Skeletal muscle satellite cell (primary cell): ENCODE measurements around the gene TOMM40.
"Not testable (repeated sequence)": the region's sequence is repeated elsewhere in the genome, so short reads cannot be mapped to it uniquely, and the experiment has no call there.

ENCODE experiments used
- H3K27me3 ChIP-seq: 2 replicates; pipeline ENCODE4 v1.7.0; 2013; ENCODE audit warnings: low read length; ENCODE audit not compliant: control insufficient read depth, insufficient read depth
- H3K36me3 ChIP-seq: 2 replicates; pipeline ENCODE4 v1.7.0; 2013; ENCODE audit warnings: mild to moderate bottlenecking, control low read depth, low read length; ENCODE audit not compliant: insufficient read depth
- H3K4me1 ChIP-seq: 2 replicates; pipeline ENCODE4 v1.7.0; 2013; ENCODE audit warnings: low read length; ENCODE audit not compliant: control insufficient read depth, insufficient read depth
- H3K4me2 ChIP-seq: 2 replicates; pipeline ENCODE4 v1.7.0; 2013; ENCODE audit warnings: mild to moderate bottlenecking, low read length
- H3K4me3 ChIP-seq: 2 replicates; pipeline ENCODE4 v1.7.0; 2013; ENCODE audit warnings: low read length
- H3K9ac ChIP-seq: 2 replicates; pipeline ENCODE4 v1.7.0; 2013; ENCODE audit warnings: mild to moderate bottlenecking, low read depth, low read length, moderate library complexity
- H3K9me3 ChIP-seq: replicated peaks from 2 replicates; pipeline ENCODE4 v1.7.0; 2013; ENCODE audit warnings: mild to moderate bottlenecking, control low read depth, low read length

The TOMM40 gene

GRCh38 chr19:44855606-44856005 lies 35.4 kb upstream of the TOMM40 start:
- Histone ChIP-seq H3K4me2 (no peak overlapping the region), H3K9ac (no peak overlapping the region), H3K4me1 (peaks cover 10% of the 10 kb centered on the region), H3K9me3 (no peaks in the 10 kb centered on the region), H3K4me3 (no peak overlapping the region), H3K27me3 (no peaks in the 10 kb centered on the region), H3K36me3 (peaks cover 5% of the 10 kb centered on the region)

DNA sequence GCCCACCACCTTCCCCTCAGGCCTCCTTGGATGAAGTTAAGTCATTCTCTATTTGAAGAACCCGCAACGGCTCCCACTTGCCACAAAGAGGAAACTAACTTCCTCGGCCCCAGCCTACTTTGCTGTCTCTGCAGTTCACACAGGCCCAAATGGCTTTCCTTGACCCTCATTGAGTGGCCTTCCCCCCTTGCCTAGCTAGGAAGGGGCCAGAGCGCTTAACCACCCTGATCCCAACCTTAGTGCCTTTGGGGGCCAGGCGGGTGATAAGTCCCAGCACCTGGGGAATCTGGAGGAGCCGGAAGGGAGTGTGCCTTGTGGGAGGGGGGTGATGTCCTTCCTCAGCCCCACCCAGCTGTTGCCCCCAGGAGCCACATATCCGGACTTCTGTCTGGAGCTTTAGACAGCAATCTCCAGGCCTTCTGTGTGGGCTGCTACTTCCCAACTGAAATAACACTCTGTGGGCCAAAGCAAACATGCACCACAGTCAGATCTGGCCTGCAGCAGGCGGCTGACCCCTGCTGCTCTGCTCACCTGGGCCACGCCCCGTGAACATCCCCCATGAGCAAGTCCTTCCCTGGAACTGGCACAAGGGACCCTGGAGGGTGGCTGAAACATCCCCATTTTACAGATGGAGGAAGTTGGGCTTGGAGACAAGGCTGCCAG lies 34.5 kb upstream of the TOMM40 start:
- H3K9me3 ChIP-seq = no peaks in the 10 kb centered on the region
- no peak overlapping the region for H3K4me3 ChIP-seq
- peaks cover 11% of the 10 kb centered on the region for H3K36me3 ChIP-seq
- no peaks in the 10 kb centered on the region for H3K27me3 ChIP-seq
- no peak overlapping the region for H3K9ac ChIP-seq
- H3K4me2 ChIP-seq = no peak overlapping the region
- H3K4me1 ChIP-seq = peaks cover 10% of the 10 kb centered on the region

- Histone ChIP-seq H3K9ac (no peak overlapping the region), H3K36me3 (peaks cover 13% of the 10 kb centered on the region)
Observed at GRCh38 chr19:44857837-44858236, 33.2 kb upstream of the TOMM40 start.

GRCh38 chr19:44861576-44861975 lies 29.5 kb upstream of the TOMM40 start:
- not testable (repeated sequence) for H3K4me1 ChIP-seq, H3K4me2 ChIP-seq, H3K9me3 ChIP-seq, H3K27me3 ChIP-seq, H3K4me3 ChIP-seq, H3K9ac ChIP-seq
- H3K36me3 ChIP-seq = peaks cover 25% of the 10 kb centered on the region

More at GRCh38 chr19:44857837-44858236, 33.2 kb upstream of the TOMM40 start:
- Histone ChIP-seq H3K4me2 (no peak overlapping the region), H3K4me3 (no peak overlapping the region), H3K4me1 (peaks cover 10% of the 10 kb centered on the region), H3K9me3 (no peaks in the 10 kb centered on the region), H3K27me3 (no peaks in the 10 kb centered on the region)

GRCh38 chr19:44863990-44864389 lies 27.1 kb upstream of the TOMM40 start:
- Histone ChIP-seq H3K9ac (no peak overlapping the region), H3K36me3 (peaks cover 34% of the 10 kb centered on the region), H3K27me3 (no peaks in the 10 kb centered on the region), H3K9me3 (no peaks in the 10 kb centered on the region), H3K4me1 (no peaks in the 10 kb centered on the region), H3K4me3 (no peak overlapping the region), H3K4me2 (no peak overlapping the region)

DNA sequence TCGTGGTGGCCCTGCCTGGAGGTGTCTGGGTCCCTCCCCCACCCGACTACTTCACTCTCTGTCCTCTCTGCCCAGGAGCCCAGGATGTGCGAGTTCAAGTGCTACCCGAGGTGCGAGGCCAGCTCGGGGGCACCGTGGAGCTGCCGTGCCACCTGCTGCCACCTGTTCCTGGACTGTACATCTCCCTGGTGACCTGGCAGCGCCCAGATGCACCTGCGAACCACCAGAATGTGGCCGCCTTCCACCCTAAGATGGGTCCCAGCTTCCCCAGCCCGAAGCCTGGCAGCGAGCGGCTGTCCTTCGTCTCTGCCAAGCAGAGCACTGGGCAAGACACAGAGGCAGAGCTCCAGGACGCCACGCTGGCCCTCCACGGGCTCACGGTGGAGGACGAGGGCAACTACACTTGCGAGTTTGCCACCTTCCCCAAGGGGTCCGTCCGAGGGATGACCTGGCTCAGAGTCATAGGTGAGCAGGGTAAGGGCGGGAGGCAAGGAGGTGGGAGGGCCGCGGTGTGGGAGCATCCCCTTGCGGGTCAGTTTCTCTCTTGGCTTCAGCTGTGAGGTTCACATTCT lies 25.8 kb upstream of the TOMM40 start:
- Histone ChIP-seq H3K4me1 (peaks cover 8% of the 10 kb centered on the region), H3K36me3 (peaks cover 29% of the 10 kb centered on the region), H3K4me3 (no peak overlapping the region), H3K4me2 (no peak overlapping the region), H3K27me3 (no peaks in the 10 kb centered on the region), H3K9ac (no peak overlapping the region), H3K9me3 (no peaks in the 10 kb centered on the region)

GRCh38 chr19:44866664-44867063 lies 24.4 kb upstream of the TOMM40 start:
- H3K9me3 ChIP-seq = no peaks in the 10 kb centered on the region
- H3K4me2 ChIP-seq = no peak overlapping the region
- no peaks in the 10 kb centered on the region for H3K27me3 ChIP-seq
- H3K36me3 ChIP-seq = peaks cover 22% of the 10 kb centered on the region
- peaks cover 10% of the 10 kb centered on the region for H3K4me1 ChIP-seq
- no peak overlapping the region for H3K9ac ChIP-seq
- no peak overlapping the region for H3K4me3 ChIP-seq

DNA sequence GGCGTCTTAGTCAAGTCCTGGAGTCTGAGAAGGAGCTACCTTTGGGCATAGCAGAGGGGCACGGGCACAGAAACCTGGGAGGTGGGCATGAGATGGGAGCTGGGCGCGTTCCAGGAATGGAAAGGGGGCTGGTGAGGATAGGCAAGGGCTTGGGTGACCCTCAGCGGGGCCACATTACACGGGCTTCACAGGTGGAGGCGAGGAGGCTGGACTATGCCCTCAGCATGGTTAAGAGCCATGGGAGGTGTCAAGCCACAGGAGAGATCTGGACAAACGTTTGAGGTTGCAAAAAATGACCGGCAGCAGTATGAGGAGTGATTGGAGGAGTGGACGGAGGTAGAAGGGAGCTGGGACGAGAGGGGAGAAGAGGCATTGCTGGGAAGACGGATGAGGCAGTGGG lies 23.5 kb upstream of the TOMM40 start:
- H3K4me1 ChIP-seq = peaks cover 10% of the 10 kb centered on the region
- no peaks in the 10 kb centered on the region for H3K27me3 ChIP-seq
- H3K9me3 ChIP-seq = no peaks in the 10 kb centered on the region
- no peak overlapping the region for H3K4me3 ChIP-seq
- no peak overlapping the region for H3K9ac ChIP-seq
- H3K36me3 ChIP-seq = peaks cover 30% of the 10 kb centered on the region
- H3K4me2 ChIP-seq = no peak overlapping the region

- Histone ChIP-seq H3K4me2 (no peak overlapping the region), H3K9me3 (no peaks in the 10 kb centered on the region), H3K4me1 (peaks cover 10% of the 10 kb centered on the region), H3K36me3 (peaks cover 47% of the 10 kb centered on the region), H3K9ac (no peak overlapping the region), H3K4me3 (no peak overlapping the region), H3K27me3 (no peaks in the 10 kb centered on the region)
Observed at GRCh38 chr19:44869733-44870470, 21.2 kb upstream of the TOMM40 start.

DNA sequence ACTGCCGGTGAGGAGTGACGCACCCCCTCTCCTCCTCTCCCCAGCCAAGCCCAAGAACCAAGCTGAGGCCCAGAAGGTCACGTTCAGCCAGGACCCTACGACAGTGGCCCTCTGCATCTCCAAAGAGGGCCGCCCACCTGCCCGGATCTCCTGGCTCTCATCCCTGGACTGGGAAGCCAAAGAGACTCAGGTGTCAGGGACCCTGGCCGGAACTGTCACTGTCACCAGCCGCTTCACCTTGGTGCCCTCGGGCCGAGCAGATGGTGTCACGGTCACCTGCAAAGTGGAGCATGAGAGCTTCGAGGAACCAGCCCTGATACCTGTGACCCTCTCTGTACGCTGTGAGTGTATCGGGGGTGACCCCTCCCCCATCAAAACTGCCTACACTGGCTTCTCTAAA lies 19.2 kb upstream of the TOMM40 start:
- Histone ChIP-seq H3K4me3 (no peak overlapping the region), H3K4me1 (peaks cover 22% of the 10 kb centered on the region), H3K36me3 (peaks cover 49% of the 10 kb centered on the region)

DNA sequence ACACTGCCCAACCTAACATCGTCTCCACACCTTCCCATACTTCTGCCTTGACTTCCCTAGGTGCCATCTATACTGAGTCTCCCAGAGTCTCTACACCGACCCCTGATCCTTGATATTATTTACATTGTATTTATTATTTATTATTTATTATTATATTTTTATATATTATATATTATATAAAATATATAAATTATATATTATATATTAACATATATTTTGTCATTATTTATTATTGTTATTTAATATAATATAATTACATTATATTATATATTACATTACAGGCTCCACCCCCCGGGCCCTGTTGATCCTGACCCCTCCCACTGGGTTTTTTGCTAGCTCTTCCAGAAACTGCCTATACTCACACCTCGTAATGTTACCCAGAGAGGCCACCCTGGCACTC lies 18.4 kb upstream of the TOMM40 start:
- H3K4me1 ChIP-seq = peaks cover 22% of the 10 kb centered on the region
- no peak overlapping the region for H3K9ac ChIP-seq
- no peak overlapping the region for H3K4me3 ChIP-seq
- no peaks in the 10 kb centered on the region for H3K9me3 ChIP-seq
- peaks cover 54% of the 10 kb centered on the region for H3K36me3 ChIP-seq
- no peaks in the 10 kb centered on the region for H3K27me3 ChIP-seq
- no peak overlapping the region for H3K4me2 ChIP-seq

More for the DNA sequence above, 19.2 kb upstream of the TOMM40 start:
- Histone ChIP-seq H3K9ac (no peak overlapping the region), H3K4me2 (no peak overlapping the region), H3K27me3 (no peaks in the 10 kb centered on the region), H3K9me3 (no peaks in the 10 kb centered on the region)
